HEK293T (cell line): ENCODE measurements around the gene DOK7.

Experiments
- ARNT ChIP-seq: fragments of 450-650 bp; IDR thresholded peaks from 2 replicates; pipeline ENCODE4 v1.6.1; 2017; ENCODE audit warnings: mild to moderate bottlenecking
- CTBP1 ChIP-seq: fragments of 450-650 bp; IDR thresholded peaks from 2 replicates; pipeline ENCODE4 v1.6.1; 2016; ENCODE audit warnings: borderline replicate concordance
- ELF4 ChIP-seq: fragments of 450-650 bp; IDR thresholded peaks from 2 replicates; pipeline ENCODE4 v1.6.1; 2017; ENCODE audit warnings: antibody characterized with exemption
- FOXK2 ChIP-seq: fragments of 450-650 bp; IDR thresholded peaks from 2 replicates; pipeline ENCODE4 v1.6.1; 2016; ENCODE audit warnings: mild to moderate bottlenecking
- FOXM1 ChIP-seq: fragments of 450-650 bp; IDR thresholded peaks from 2 replicates; pipeline ENCODE4 v1.6.1; 2017; ENCODE audit warnings: mild to moderate bottlenecking, borderline replicate concordance
- HDGF ChIP-seq: fragments of 450-650 bp; IDR thresholded peaks from 2 replicates; pipeline ENCODE4 v1.6.1; 2017; ENCODE audit warnings: antibody characterized with exemption, borderline replicate concordance
- SP1 ChIP-seq: fragments of 450-650 bp; IDR thresholded peaks from 2 replicates; pipeline ENCODE4 v1.6.1; 2017
- ZNF384 ChIP-seq: fragments of 450-650 bp; IDR thresholded peaks from 2 replicates; pipeline ENCODE4 v1.6.1; 2016

DNA sequence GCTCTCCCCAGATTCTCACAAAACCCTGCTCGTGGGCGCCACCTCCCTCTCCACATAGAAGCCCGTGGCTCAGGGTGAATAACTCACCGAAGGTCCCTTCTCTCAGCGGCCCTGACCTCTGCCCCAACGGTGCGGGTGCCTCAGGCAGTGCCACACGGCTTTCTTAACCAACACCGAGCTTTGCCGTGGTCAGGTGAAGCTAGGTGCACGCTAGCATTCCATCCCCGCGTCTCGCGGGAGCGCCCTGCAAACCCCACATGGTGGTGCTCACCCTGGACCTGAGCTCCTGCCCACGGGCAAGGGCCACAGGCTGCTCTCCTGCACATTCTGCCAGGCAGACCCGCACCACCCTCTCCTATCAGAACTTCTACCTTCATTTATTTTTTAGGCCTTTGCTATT lies 50.7 kb downstream of the DOK7 start:
- TF ChIP-seq FOXK2 = no peak
- no peak for TF ChIP-seq ARNT
- no peak for TF ChIP-seq FOXM1
- no peak for TF ChIP-seq ZNF384
- no peak for TF ChIP-seq ELF4
- no peak for TF ChIP-seq SP1
- no peak for TF ChIP-seq CTBP1
- TF ChIP-seq HDGF = no peak
